Ascending aorta (tissue), 2 donors: Measurements from ENCODE around the gene MSX1. TPM values are rescaled to one million over a fixed set of nuclear protein-coding genes. Genes with fewer than 3 reads are reported as not detected.
A peak's percentile ranks its signal among the peaks of the same experiment; 100 is the strongest.

Experiments used
- DNase-seq, 2 donors: peaks; one replicate each; pipeline ENCODE4 v3.0.0-alpha.2; 2019; ENCODE audit warnings: low spot score in 2 of 2
- H3K27ac ChIP-seq, 2 donors: fragments of 200-600 bp; sonication (generic); one replicate each; pipeline ENCODE4 v1.5.1; 2016 to 2017; ENCODE audit warnings: mild to moderate bottlenecking in 1 of 2
- H3K27me3 ChIP-seq: fragments of 200-600 bp; sonication (generic); one replicate; pipeline ENCODE4 v1.5.1; 2017
- H3K36me3 ChIP-seq, 2 donors: fragments of 200-600 bp; sonication (generic); one replicate each; pipeline ENCODE4 v1.5.1; 2016
- H3K4me1 ChIP-seq, 2 donors: fragments of 200-600 bp; sonication (generic); one replicate each; pipeline ENCODE4 v1.5.1; 2016 to 2017; ENCODE audit warnings: mild to moderate bottlenecking in 1 of 2
- H3K4me3 ChIP-seq, 2 donors: fragments of 200-600 bp; sonication (generic); one replicate each; pipeline ENCODE4 v1.5.1; 2016 to 2017; ENCODE audit warnings: mild to moderate bottlenecking in 1 of 2
- H3K9me3 ChIP-seq, 2 donors: fragments of 200-600 bp; sonication (generic); one replicate each; pipeline ENCODE4 v1.5.1; 2016
- intact Hi-C: fragments of 100-400 bp; cut with DNase I; formaldehyde crosslinking; loops from one replicate; pipeline ENCODE4 v1.15.1; 2023
- total RNA-seq: library from RNA; depleted of rRNA; stranded (reverse); fragments of >200 nt; gene quantifications from one replicate; pipeline ENCODE4 v1.1.0, GENCODE V29; 2016
- TF ChIP-seq, protein P1 (sequence below), 3 experiments: fragments of 200-600 bp in 2 of 3; fragments of 450-650 bp in 1 of 3; sonication (generic) in 2 of 3; IDR thresholded peaks; one replicate each; pipeline ENCODE4 v1.5.1; 2016 to 2019; ENCODE audit warnings: antibody characterized with exemption in 3 of 3, mild to moderate bottlenecking in 1 of 3, moderate library complexity in 1 of 3

The MSX1 gene
- total RNA-seq, 1 donor from 2014 or later, result 26.0 TPM

DNA sequence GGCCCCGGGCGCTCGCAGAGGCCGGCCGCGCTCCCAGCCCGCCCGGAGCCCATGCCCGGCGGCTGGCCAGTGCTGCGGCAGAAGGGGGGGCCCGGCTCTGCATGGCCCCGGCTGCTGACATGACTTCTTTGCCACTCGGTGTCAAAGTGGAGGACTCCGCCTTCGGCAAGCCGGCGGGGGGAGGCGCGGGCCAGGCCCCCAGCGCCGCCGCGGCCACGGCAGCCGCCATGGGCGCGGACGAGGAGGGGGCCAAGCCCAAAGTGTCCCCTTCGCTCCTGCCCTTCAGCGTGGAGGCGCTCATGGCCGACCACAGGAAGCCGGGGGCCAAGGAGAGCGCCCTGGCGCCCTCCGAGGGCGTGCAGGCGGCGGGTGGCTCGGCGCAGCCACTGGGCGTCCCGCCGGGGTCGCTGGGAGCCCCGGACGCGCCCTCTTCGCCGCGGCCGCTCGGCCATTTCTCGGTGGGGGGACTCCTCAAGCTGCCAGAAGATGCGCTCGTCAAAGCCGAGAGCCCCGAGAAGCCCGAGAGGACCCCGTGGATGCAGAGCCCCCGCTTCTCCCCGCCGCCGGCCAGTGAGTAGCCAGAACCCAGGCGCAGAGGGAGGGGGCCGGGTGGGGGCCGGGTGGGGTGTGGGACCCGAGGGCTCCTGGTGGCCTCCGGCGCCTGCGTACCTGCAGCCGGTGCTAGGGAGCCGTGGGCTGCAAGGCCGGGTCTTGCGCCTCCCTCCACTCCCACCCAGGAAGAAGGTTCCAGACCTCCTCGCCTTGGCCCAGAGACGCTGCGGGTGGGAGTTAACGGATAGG lies 534 bp downstream of the MSX1 start:
- peaks cover 16% of the 10 kb centered on the region for H3K27me3 ChIP-seq
- intact Hi-C loops, result loop anchor here (5.0 to 10.0 kb wide), 2 partner anchors 315 to 568 kb away; partner anchors contain the start of genes LYAR, STX18 and ZBTB49
- H3K4me1 ChIP-seq, result peaks cover 0 to 8% of the 10 kb centered on the region in 2 donors

DNA sequence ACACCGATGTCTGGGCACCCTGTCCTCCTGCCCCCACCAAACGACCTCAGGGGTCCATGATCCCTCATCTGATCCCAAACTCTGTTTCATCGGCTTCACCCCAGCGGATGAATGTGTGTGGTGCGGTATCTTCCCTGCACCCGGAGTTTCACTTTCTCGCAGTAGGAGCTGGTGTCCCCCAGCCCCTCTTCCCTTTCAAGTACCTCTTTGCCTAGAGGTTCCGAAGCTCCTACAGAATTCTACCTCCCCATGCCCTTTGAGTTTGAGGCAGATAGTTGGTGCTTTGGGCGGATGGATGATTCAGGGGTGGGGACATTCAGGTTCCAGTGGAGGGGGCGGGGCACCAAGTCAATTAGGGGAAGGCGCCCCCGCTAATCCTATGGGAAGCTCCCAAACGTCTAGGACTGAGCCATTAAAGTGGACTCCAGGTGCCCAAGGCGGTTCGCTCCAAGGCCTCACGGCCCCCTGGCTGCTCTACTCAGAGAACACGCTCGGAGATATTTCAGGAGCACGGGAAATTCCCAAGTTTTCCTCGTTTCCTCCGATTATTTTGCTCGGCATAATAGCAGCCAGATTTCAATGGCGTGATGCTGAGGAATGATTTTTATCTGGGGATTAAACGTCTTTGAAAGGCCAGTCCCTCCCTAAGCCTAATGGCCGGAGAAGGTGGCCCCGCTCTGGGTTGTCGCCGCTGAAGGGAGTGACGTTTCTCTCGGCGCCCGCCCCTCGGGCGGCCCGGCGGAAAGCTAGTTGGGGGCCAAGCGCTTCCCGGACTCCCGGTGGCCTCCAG lies 1.3 kb downstream of the MSX1 start:
- Histone ChIP-seq H3K36me3 (no peaks in the 10 kb centered on the region), H3K27me3 (peaks cover 10% of the 10 kb centered on the region), H3K4me1 (peaks cover 0 to 8% of the 10 kb centered on the region in 2 donors), H3K4me3 (peak overlapping the region; percentile 73 to 81), H3K9me3 (no peaks in the 10 kb centered on the region), H3K27ac (no peak overlapping the region)
- no peak for DNase-seq
- TF ChIP-seq, protein P1, sequence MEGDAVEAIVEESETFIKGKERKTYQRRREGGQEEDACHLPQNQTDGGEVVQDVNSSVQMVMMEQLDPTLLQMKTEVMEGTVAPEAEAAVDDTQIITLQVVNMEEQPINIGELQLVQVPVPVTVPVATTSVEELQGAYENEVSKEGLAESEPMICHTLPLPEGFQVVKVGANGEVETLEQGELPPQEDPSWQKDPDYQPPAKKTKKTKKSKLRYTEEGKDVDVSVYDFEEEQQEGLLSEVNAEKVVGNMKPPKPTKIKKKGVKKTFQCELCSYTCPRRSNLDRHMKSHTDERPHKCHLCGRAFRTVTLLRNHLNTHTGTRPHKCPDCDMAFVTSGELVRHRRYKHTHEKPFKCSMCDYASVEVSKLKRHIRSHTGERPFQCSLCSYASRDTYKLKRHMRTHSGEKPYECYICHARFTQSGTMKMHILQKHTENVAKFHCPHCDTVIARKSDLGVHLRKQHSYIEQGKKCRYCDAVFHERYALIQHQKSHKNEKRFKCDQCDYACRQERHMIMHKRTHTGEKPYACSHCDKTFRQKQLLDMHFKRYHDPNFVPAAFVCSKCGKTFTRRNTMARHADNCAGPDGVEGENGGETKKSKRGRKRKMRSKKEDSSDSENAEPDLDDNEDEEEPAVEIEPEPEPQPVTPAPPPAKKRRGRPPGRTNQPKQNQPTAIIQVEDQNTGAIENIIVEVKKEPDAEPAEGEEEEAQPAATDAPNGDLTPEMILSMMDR (IDR thresholded peaks at IDR 0.05), result no peak
- intact Hi-C loops, result no loop called here

More for the DNA sequence above, 534 bp downstream of the MSX1 start:
- peak overlapping the region; percentile 73 to 81 for H3K4me3 ChIP-seq
- H3K36me3 ChIP-seq, result no peaks in the 10 kb centered on the region
- no peak for DNase-seq
- TF ChIP-seq, protein P1 (IDR thresholded peaks at IDR 0.05), result no peak
- H3K9me3 ChIP-seq, result no peaks in the 10 kb centered on the region
- peak overlapping the region in 1 of 2 donors; percentile 15 for H3K27ac ChIP-seq

DNA sequence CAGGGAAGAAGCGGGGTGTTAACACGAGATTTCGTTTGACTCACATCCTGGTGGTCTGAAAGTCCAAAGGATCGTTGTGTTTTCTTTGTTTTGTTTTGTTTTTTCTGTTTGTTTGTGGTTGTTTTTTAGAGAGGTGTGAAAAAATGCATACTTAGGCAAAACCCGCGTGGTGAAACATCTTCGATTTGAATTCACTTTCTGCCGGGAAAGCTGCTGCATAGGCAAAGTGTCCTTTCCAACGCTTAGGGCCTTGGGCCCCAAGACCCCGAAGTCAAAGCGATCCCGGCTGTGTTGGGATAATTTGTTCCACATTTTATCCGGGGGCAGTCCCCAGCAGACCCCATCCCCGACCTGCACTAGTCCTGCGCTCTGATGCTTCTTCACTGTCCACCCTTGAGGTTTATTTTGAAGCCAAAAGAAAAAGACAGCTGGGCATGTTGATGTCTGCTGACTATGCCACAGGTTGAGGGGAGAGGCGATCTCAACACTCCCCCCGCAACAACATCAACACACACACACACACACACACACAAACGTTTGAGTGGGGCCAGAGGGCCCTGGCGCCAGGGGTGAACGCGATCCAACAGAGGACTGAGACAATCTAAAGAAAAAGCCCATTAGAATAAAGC lies 2.0 kb downstream of the MSX1 start:
- H3K4me3 ChIP-seq, result peak overlapping the region; percentile 73 to 81
- intact Hi-C loops, result no loop called here
- no peak for DNase-seq
- peaks cover 10% of the 10 kb centered on the region for H3K27me3 ChIP-seq
- H3K36me3 ChIP-seq, result no peaks in the 10 kb centered on the region
- peaks cover 0 to 8% of the 10 kb centered on the region in 2 donors for H3K4me1 ChIP-seq
- H3K27ac ChIP-seq, result no peak overlapping the region
- no peaks in the 10 kb centered on the region for H3K9me3 ChIP-seq
- TF ChIP-seq, protein P1 (IDR thresholded peaks at IDR 0.05), result no peak

DNA sequence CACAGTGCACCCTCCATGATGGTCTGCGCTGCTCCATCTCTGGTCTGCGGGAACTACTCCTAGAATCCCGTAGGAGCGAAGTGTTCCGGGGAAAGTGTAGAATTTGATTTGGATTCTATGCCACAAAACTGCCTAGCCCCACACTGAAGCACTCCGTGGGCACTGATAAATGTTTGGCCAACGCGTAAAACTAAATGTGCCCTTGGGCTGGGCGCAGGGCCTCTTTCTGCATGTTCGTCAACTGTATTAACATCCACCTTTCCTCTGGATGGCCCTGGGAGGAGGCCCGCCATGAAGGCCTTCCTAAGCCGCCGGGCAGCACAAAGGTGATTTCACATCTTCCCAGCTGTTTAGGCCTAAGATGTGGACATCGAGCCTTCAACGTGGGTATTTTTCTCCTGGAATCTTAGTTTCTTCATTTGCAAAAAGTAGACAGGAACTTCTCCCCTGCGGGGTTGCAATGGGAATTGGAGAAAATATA lies 2.6 kb downstream of the MSX1 start:
- Histone ChIP-seq H3K27ac (no peak overlapping the region), H3K27me3 (peaks cover 10% of the 10 kb centered on the region), H3K4me1 (peaks cover 0 to 5% of the 10 kb centered on the region in 2 donors), H3K9me3 (no peaks in the 10 kb centered on the region), H3K36me3 (no peaks in the 10 kb centered on the region), H3K4me3 (no peak overlapping the region)
- no peak for DNase-seq
- intact Hi-C loops, result no loop called here
- TF ChIP-seq, protein P1 (IDR thresholded peaks at IDR 0.05), result no peak

DNA sequence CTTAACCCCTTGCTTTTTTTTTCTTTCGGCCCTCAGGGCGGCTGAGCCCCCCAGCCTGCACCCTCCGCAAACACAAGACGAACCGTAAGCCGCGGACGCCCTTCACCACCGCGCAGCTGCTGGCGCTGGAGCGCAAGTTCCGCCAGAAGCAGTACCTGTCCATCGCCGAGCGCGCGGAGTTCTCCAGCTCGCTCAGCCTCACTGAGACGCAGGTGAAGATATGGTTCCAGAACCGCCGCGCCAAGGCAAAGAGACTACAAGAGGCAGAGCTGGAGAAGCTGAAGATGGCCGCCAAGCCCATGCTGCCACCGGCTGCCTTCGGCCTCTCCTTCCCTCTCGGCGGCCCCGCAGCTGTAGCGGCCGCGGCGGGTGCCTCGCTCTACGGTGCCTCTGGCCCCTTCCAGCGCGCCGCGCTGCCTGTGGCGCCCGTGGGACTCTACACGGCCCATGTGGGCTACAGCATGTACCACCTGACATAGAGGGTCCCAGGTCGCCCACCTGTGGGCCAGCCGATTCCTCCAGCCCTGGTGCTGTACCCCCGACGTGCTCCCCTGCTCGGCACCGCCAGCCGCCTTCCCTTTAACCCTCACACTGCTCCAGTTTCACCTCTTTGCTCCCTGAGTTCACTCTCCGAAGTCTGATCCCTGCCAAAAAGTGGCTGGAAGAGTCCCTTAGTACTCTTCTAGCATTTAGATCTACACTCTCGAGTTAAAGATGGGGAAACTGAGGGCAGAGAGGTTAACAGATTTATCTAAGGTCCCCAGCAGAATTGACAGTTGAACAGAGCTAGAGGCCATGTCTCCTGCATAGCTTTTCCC lies 3.4 kb downstream of the MSX1 start:
- no peak overlapping the region for H3K27ac ChIP-seq
- intact Hi-C loops, result no loop called here
- TF ChIP-seq, protein P1 (IDR thresholded peaks at IDR 0.05), result no peak

More for the DNA sequence above, 3.4 kb downstream of the MSX1 start:
- H3K4me3 ChIP-seq, result no peak overlapping the region
- no peaks in the 10 kb centered on the region for H3K9me3 ChIP-seq
- H3K27me3 ChIP-seq, result peaks cover 7% of the 10 kb centered on the region
- no peaks in the 10 kb centered on the region for H3K36me3 ChIP-seq
- DNase-seq, result no peak
- peaks cover 0 to 5% of the 10 kb centered on the region in 2 donors for H3K4me1 ChIP-seq
